Mucosa of descending colon (tissue), 3 donors: ENCODE data around the gene MARK4. TPM values are rescaled to one million over a fixed set of nuclear protein-coding genes. Genes with fewer than 3 reads are reported as not detected.

Experiments used
- ATAC-seq: fragments of 200-7000 bp; cut with Tn5 transposase; one replicate; pipeline ENCODE4 v1.9.1; 2020; ENCODE audit warnings: mild to moderate bottlenecking, moderate library complexity
- DNase-seq, 3 donors: peaks; one replicate each; pipeline ENCODE4 v3.0.0-alpha.2; 2020
- H3K36me3 ChIP-seq: fragments of 200-600 bp; one replicate; pipeline ENCODE4 v1.8.0; 2021; ENCODE audit warnings: low read depth, mild to moderate bottlenecking
- H3K4me1 ChIP-seq: fragments of 200-600 bp; one replicate; pipeline ENCODE4 v1.8.0; 2021; ENCODE audit warnings: low read depth, mild to moderate bottlenecking
- H3K4me3 ChIP-seq: fragments of 200-600 bp; one replicate; pipeline ENCODE4 v1.8.0; 2021; ENCODE audit warnings: mild to moderate bottlenecking
- H3K9me3 ChIP-seq: fragments of 200-600 bp; one replicate; pipeline ENCODE4 v1.8.0; 2021; ENCODE audit warnings: mild to moderate bottlenecking
- CTCF ChIP-seq: fragments of 200-600 bp; IDR thresholded peaks from one replicate; pipeline ENCODE4 v1.8.0; 2022; ENCODE audit warnings: antibody characterized with exemption, mild to moderate bottlenecking
- intact Hi-C, 2 donors: fragments of 100-400 bp; cut with DNase I in 1 of 2; cut with micrococcal nuclease in 1 of 2; formaldehyde crosslinking; loops; one replicate each; pipeline versions ENCODE4 v1.11.0 to v1.11.1; 2022; cut with DNase I, micrococcal nuclease
- total RNA-seq, 3 donors: library from RNA; stranded (reverse); fragmentation: NEBNext Ultra II Directional in 2 of 3; extraction: Animal tissue kit (Norgen Biotek cat#: 25700) in 2 of 3; gene quantifications; one replicate each; pipeline versions ENCODE4 v1.2.1 to v1.2.4, GENCODE V29; 2021 to 2023
- donor health status: DM: no; HTN: no; CAD: no; lungs with moderate emphysema.
- donor health status: DM: no; HTN: no; CAD: no.
- donor health status: DM: no; HTN: yes; CAD: no.

The MARK4 gene
- total RNA-seq, 3 donors from 2014 or later: 15.7 to 34.6 (median 17.0) TPM

- ATAC-seq: no peak
- intact Hi-C loops: no loop called here
- peaks cover 7% of the 10 kb centered on the region for H3K4me1 ChIP-seq
- no peak for TF ChIP-seq CTCF
- no peak for DNase-seq
- H3K36me3 ChIP-seq: no peaks in the 10 kb centered on the region
- H3K9me3 ChIP-seq: no peaks in the 10 kb centered on the region
- H3K4me3 ChIP-seq: no peak overlapping the region
These were observed 5.8 kb downstream of the MARK4 start for GRCh38 chr19:45256836-45257235.

GRCh38 chr19:45258862-45259261 is 7.8 kb downstream of the MARK4 start:
- no peak for DNase-seq

GRCh38 chr19:45262570-45262969 is 11.5 kb downstream of the MARK4 start:
- H3K4me1 ChIP-seq: no peaks in the 10 kb centered on the region
- ATAC-seq: no peak
- no peak for DNase-seq
- no peak overlapping the region for H3K4me3 ChIP-seq
- intact Hi-C loops: no loop called here
- no peak for TF ChIP-seq CTCF
- no peaks in the 10 kb centered on the region for H3K9me3 ChIP-seq
- no peaks in the 10 kb centered on the region for H3K36me3 ChIP-seq

More at GRCh38 chr19:45258862-45259261, 7.8 kb downstream of the MARK4 start:
- Histone ChIP-seq H3K4me1 (no peaks in the 10 kb centered on the region), H3K36me3 (no peaks in the 10 kb centered on the region), H3K4me3 (no peak overlapping the region), H3K9me3 (no peaks in the 10 kb centered on the region)
- TF ChIP-seq CTCF: no peak
- intact Hi-C loops: no loop called here
- no peak for ATAC-seq

GRCh38 chr19:45263013-45263412 is 11.9 kb downstream of the MARK4 start:
- Histone ChIP-seq H3K4me3 (no peak overlapping the region), H3K4me1 (no peaks in the 10 kb centered on the region), H3K9me3 (no peaks in the 10 kb centered on the region), H3K36me3 (no peaks in the 10 kb centered on the region)
- DNase-seq: no peak
- TF ChIP-seq CTCF: no peak
- ATAC-seq: no peak
- intact Hi-C loops: no loop called here

- TF ChIP-seq CTCF: no peak
- no peak for ATAC-seq
- no peaks in the 10 kb centered on the region for H3K36me3 ChIP-seq
These were observed 13.8 kb downstream of the MARK4 start for GRCh38 chr19:45264781-45265317.

GRCh38 chr19:45265375-45265774 is 14.3 kb downstream of the MARK4 start:
- intact Hi-C loops: no loop called here
- no peak for TF ChIP-seq CTCF
- Histone ChIP-seq H3K36me3 (no peaks in the 10 kb centered on the region), H3K4me1 (no peaks in the 10 kb centered on the region), H3K4me3 (no peak overlapping the region), H3K9me3 (no peaks in the 10 kb centered on the region)
- DNase-seq (no peak), ATAC-seq (no peak)

More at GRCh38 chr19:45264781-45265317, 13.8 kb downstream of the MARK4 start:
- intact Hi-C loops: no loop called here
- no peak overlapping the region for H3K4me3 ChIP-seq
- H3K9me3 ChIP-seq: no peaks in the 10 kb centered on the region
- no peaks in the 10 kb centered on the region for H3K4me1 ChIP-seq
- DNase-seq: no peak
